ENCODE results near the gene MCC. TPM values are rescaled to one million over a fixed set of nuclear protein-coding genes. Genes with fewer than 3 reads are reported as not detected.

Gene MCC
- total and polyA plus RNA-seq, 2 of the 4 experiments (the other 2 are of a cell fraction) = 5.0 to 20.6 TPM

- H3K27ac ChIP-seq (ENCODE audit: insufficient read depth, low read length) = no peak overlapping the region
- H2BK5ac ChIP-seq (ENCODE audit: low read depth, low read length, poor library complexity, severe bottlenecking) = no peak overlapping the region
- in situ Hi-C loops (cut with MboI; ENCODE audit: low sequenced_read_pairs) = no loop called here
- H3K4ac ChIP-seq (ENCODE audit: low read depth, low read length) = no peak overlapping the region
- no peak overlapping the region; the same call in 2 of the 3 replicates for H2BK15ac ChIP-seq (ENCODE audit: low read depth, low read length)
- dilution Hi-C loops (cut with HindIII; ENCODE audit: low sequenced_read_pairs, unreplicated experiment) = no loop called here
- TF ChIP-seq FOS (IDR thresholded peaks at IDR 0.05; ENCODE audit: low read depth, low read length) = no peak
- TF ChIP-seq MAFK (IDR thresholded peaks at IDR 0.05; ENCODE audit: low read depth, low read length) = no peak
- TF ChIP-seq CEBPB (IDR thresholded peaks at IDR 0.05; ENCODE audit: low read depth, low read length) = no peak
- TF ChIP-seq MXI1 (IDR thresholded peaks at IDR 0.05; ENCODE audit: borderline replicate concordance, low read depth, low read length) = no peak
- TF ChIP-seq RFX5 (IDR thresholded peaks at IDR 0.05; ENCODE audit: low read depth, low read length) = no peak
- TF ChIP-seq RAD21 (IDR thresholded peaks at IDR 0.05; ENCODE audit: low read length) = no peak
- TF ChIP-seq CHD1 (IDR thresholded peaks at IDR 0.05; ENCODE audit: low read depth, low read length) = no peak
- TF ChIP-seq ELK1 (IDR thresholded peaks at IDR 0.05; ENCODE audit: borderline replicate concordance, low read depth, low read length) = no peak
- no peak for TF ChIP-seq MAZ (IDR thresholded peaks at IDR 0.05; ENCODE audit: borderline replicate concordance, low read depth, low read length)
- H4K91ac ChIP-seq (ENCODE audit: insufficient read depth, low read depth, low read length) = no peak overlapping the region
- no peak overlapping the region; the same call in 1 of the 2 replicates for H3K14ac ChIP-seq (replicated peaks; ENCODE audit: low read depth, low read length)
- H3K23ac ChIP-seq (ENCODE audit: low read depth, low read length) = no peak overlapping the region
- intact Hi-C loops (cut with micrococcal nuclease) = loop anchor here (5.0 kb wide), 1 partner anchor 50 kb away; no protein-coding TSS in a partner anchor
- peaks cover 12 to 43% of the 10 kb centered on the region in 2 experiments for H3K79me1 ChIP-seq (ENCODE audit: low read depth in 1 of 2, low read length in 2 of 2)
- CTCF ChIA-PET = no interaction called here
- DNase-seq (no peak), ATAC-seq (ENCODE audit: low read depth) (no peak)
- no peak overlapping the region for H2BK20ac ChIP-seq (ENCODE audit: low read depth, low read length)
- no peak overlapping the region for H2BK120ac ChIP-seq (ENCODE audit: low read depth, low read length)
- H4K5ac ChIP-seq (ENCODE audit: low read depth, low read length) = no peak overlapping the region
- no peak overlapping the region for H3K4me3 ChIP-seq (ENCODE audit: insufficient read depth, low read depth, low read length)
- no peaks in the 10 kb centered on the region; the same call in 1 of the 2 replicates for H3K36me3 ChIP-seq (ENCODE audit: control insufficient read depth, insufficient read depth, low read length)
- no peak overlapping the region for H2AK9ac ChIP-seq (replicated peaks; ENCODE audit: low read depth, low read length, poor library complexity)
- H4K20me1 ChIP-seq (ENCODE audit: insufficient read depth, low read length) = no peaks in the 10 kb centered on the region; the same call in 1 of the 2 replicates
- POLR2A ChIA-PET (ENCODE audit: unreplicated experiment) = no interaction called here
- no peaks in the 10 kb centered on the region for H3K27me3 ChIP-seq (ENCODE audit: control insufficient read depth, insufficient read depth, low read length)
- no TSS peak for BruUV-seq (replicated peaks)
- no peak overlapping the region for H2AK5ac ChIP-seq (ENCODE audit: low read depth, low read length)
- H3K9me3 ChIP-seq (ENCODE audit: control insufficient read depth, insufficient read depth, low read length) = no peaks in the 10 kb centered on the region
- H3K56ac ChIP-seq (ENCODE audit: extremely low read depth, insufficient read depth, low read length) = no peak overlapping the region
- H3K9me1 ChIP-seq (ENCODE audit: insufficient read depth, low read length) = peaks cover 2% of the 10 kb centered on the region
- no peak overlapping the region for H2AFZ ChIP-seq (replicated peaks; ENCODE audit: low read length, poor library complexity)
- no peak overlapping the region for H4K8ac ChIP-seq (ENCODE audit: low read depth in 2 of 2, low read length in 2 of 2)
- peaks cover 11% of the 10 kb centered on the region; the same call in 1 of the 2 replicates for H3K4me1 ChIP-seq (ENCODE audit: control insufficient read depth, insufficient read depth, low read length)
- WGBS, 2 experiments (ENCODE audit: extremely low coverage in 2 of 2, insufficient read length in 1 of 2) = no CpG with 5 or more reads among the region's 3 CpGs
- no peak overlapping the region for H3K9ac ChIP-seq (ENCODE audit: low read depth, low read length)
- H3K4me2 ChIP-seq (ENCODE audit: low read depth, low read length) = no peak overlapping the region
- peak overlapping the region; percentile 46; the same call in 1 of the 2 replicates for H3K18ac ChIP-seq (ENCODE audit: low read depth, low read length)
Observed at GRCh38 chr5:113262674-113263073, 225.6 kb downstream of the MCC start.
